Measurements from ENCODE around the gene G6PD.

GRCh38 chrX:154507673-154508383 is 38.8 kb downstream of the G6PD start:
- TF ChIP-seq CTCF (IDR thresholded peaks at IDR 0.05): no peak
- TF ChIP-seq POLR2A (IDR thresholded peaks at IDR 0.05): no peak
